ENCODE measurements around the gene VTI1A.

Gene VTI1A

GRCh38 chr10:112565434-112566053 lies 118.5 kb downstream of the VTI1A start:
- no peak overlapping the region for H3K27ac ChIP-seq (ENCODE audit: low read depth, low read length)
- no peak overlapping the region for H3K9ac ChIP-seq (ENCODE audit: low read depth, low read length)
- H3K27me3 ChIP-seq (ENCODE audit: insufficient read depth, low read length), result no peaks in the 10 kb centered on the region
- 24% methylated on average over 3 of the region's 4 CpGs for WGBS
- H3K36me3 ChIP-seq (ENCODE audit: insufficient read depth, low read length), result no peaks in the 10 kb centered on the region
- no peaks in the 10 kb centered on the region for H3K9me3 ChIP-seq (ENCODE audit: insufficient read depth, low read depth, low read length)
- no peak overlapping the region for H3K4me3 ChIP-seq (ENCODE audit: low read length)
- H3K4me1 ChIP-seq (ENCODE audit: insufficient read depth, low read length), result peaks cover 22% of the 10 kb centered on the region

- no peak overlapping the region for H3K9ac ChIP-seq (ENCODE audit: low read depth, low read length)
- WGBS, result 98% methylated on average over 2 of the region's 3 CpGs
- no peaks in the 10 kb centered on the region for H3K36me3 ChIP-seq (ENCODE audit: insufficient read depth, low read length)
- no peaks in the 10 kb centered on the region for H3K9me3 ChIP-seq (ENCODE audit: insufficient read depth, low read depth, low read length)
- H3K4me3 ChIP-seq (ENCODE audit: low read length), result no peak overlapping the region
- H3K27ac ChIP-seq (ENCODE audit: low read depth, low read length), result no peak overlapping the region
- H3K27me3 ChIP-seq (ENCODE audit: insufficient read depth, low read length), result no peaks in the 10 kb centered on the region
- peaks cover 12% of the 10 kb centered on the region; the same call in 1 of the 2 replicates for H3K4me1 ChIP-seq (ENCODE audit: insufficient read depth, low read length)
Measured at GRCh38 chr10:112570585-112570984, 123.6 kb downstream of the VTI1A start.

- no peak overlapping the region for H3K4me3 ChIP-seq (ENCODE audit: low read length)
- H3K27me3 ChIP-seq (ENCODE audit: insufficient read depth, low read length), result no peaks in the 10 kb centered on the region
- peaks cover 22% of the 10 kb centered on the region for H3K4me1 ChIP-seq (ENCODE audit: insufficient read depth, low read length)
- no peaks in the 10 kb centered on the region for H3K36me3 ChIP-seq (ENCODE audit: insufficient read depth, low read length)
- no peaks in the 10 kb centered on the region for H3K9me3 ChIP-seq (ENCODE audit: insufficient read depth, low read depth, low read length)
- H3K9ac ChIP-seq (ENCODE audit: low read depth, low read length), result no peak overlapping the region
- 100% methylated on average over 1 of the region's 1 CpG for WGBS
- no peak overlapping the region for H3K27ac ChIP-seq (ENCODE audit: low read depth, low read length)
Measured at GRCh38 chr10:112579578-112579977, 132.6 kb downstream of the VTI1A start.

- WGBS, result 93% methylated on average over 2 of the region's 2 CpGs
- H3K9ac ChIP-seq (ENCODE audit: low read depth, low read length), result no peak overlapping the region
- H3K4me3 ChIP-seq (ENCODE audit: low read length), result no peak overlapping the region
- H3K27ac ChIP-seq (ENCODE audit: low read depth, low read length), result no peak overlapping the region
- H3K36me3 ChIP-seq (ENCODE audit: insufficient read depth, low read length), result no peaks in the 10 kb centered on the region
- no peaks in the 10 kb centered on the region for H3K9me3 ChIP-seq (ENCODE audit: insufficient read depth, low read depth, low read length)
- no peaks in the 10 kb centered on the region for H3K27me3 ChIP-seq (ENCODE audit: insufficient read depth, low read length)
- H3K4me1 ChIP-seq (ENCODE audit: insufficient read depth, low read length), result peaks cover 18% of the 10 kb centered on the region
Measured at GRCh38 chr10:112580267-112580666, 133.3 kb downstream of the VTI1A start.

GRCh38 chr10:112581921-112582320 lies 134.9 kb downstream of the VTI1A start:
- peaks cover 24% of the 10 kb centered on the region for H3K4me1 ChIP-seq (ENCODE audit: insufficient read depth, low read length)
- no peak overlapping the region for H3K9ac ChIP-seq (ENCODE audit: low read depth, low read length)
- no peak overlapping the region for H3K4me3 ChIP-seq (ENCODE audit: low read length)
- H3K36me3 ChIP-seq (ENCODE audit: insufficient read depth, low read length), result no peaks in the 10 kb centered on the region
- no peaks in the 10 kb centered on the region for H3K27me3 ChIP-seq (ENCODE audit: insufficient read depth, low read length)
- no peaks in the 10 kb centered on the region for H3K9me3 ChIP-seq (ENCODE audit: insufficient read depth, low read depth, low read length)
- WGBS, result 86% methylated on average over 2 of the region's 4 CpGs
- no peak overlapping the region for H3K27ac ChIP-seq (ENCODE audit: low read depth, low read length)

GRCh38 chr10:112583236-112583939 lies 136.4 kb downstream of the VTI1A start:
- no peak overlapping the region for H3K27ac ChIP-seq (ENCODE audit: low read depth, low read length)
- H3K9me3 ChIP-seq (ENCODE audit: insufficient read depth, low read depth, low read length), result no peaks in the 10 kb centered on the region
- no peak overlapping the region for H3K4me3 ChIP-seq (ENCODE audit: low read length)
- no peak overlapping the region for H3K9ac ChIP-seq (ENCODE audit: low read depth, low read length)
- no peaks in the 10 kb centered on the region for H3K27me3 ChIP-seq (ENCODE audit: insufficient read depth, low read length)
- peaks cover 30% of the 10 kb centered on the region for H3K4me1 ChIP-seq (ENCODE audit: insufficient read depth, low read length)
- H3K36me3 ChIP-seq (ENCODE audit: insufficient read depth, low read length), result no peaks in the 10 kb centered on the region
- 90% methylated on average over 8 of the region's 9 CpGs for WGBS

- Histone ChIP-seq H3K4me1 (ENCODE audit: insufficient read depth, low read length) (peaks cover 35% of the 10 kb centered on the region), H3K4me3 (ENCODE audit: low read length) (no peak overlapping the region), H3K36me3 (ENCODE audit: insufficient read depth, low read length) (no peaks in the 10 kb centered on the region), H3K27me3 (ENCODE audit: insufficient read depth, low read length) (no peaks in the 10 kb centered on the region), H3K27ac (ENCODE audit: low read depth, low read length) (no peak overlapping the region), H3K9ac (ENCODE audit: low read depth, low read length) (no peak overlapping the region), H3K9me3 (ENCODE audit: insufficient read depth, low read depth, low read length) (no peaks in the 10 kb centered on the region)
- 93% methylated on average over 6 of the region's 6 CpGs for WGBS
Measured at GRCh38 chr10:112584276-112584675, 137.3 kb downstream of the VTI1A start.

GRCh38 chr10:112585126-112585525 lies 138.1 kb downstream of the VTI1A start:
- no peaks in the 10 kb centered on the region for H3K36me3 ChIP-seq (ENCODE audit: insufficient read depth, low read length)
- H3K9me3 ChIP-seq (ENCODE audit: insufficient read depth, low read depth, low read length), result no peaks in the 10 kb centered on the region
- H3K4me3 ChIP-seq (ENCODE audit: low read length), result no peak overlapping the region
- 96% methylated on average over 4 of the region's 4 CpGs for WGBS
- H3K4me1 ChIP-seq (ENCODE audit: insufficient read depth, low read length), result peaks cover 35% of the 10 kb centered on the region
- H3K9ac ChIP-seq (ENCODE audit: low read depth, low read length), result no peak overlapping the region
- H3K27me3 ChIP-seq (ENCODE audit: insufficient read depth, low read length), result no peaks in the 10 kb centered on the region
- H3K27ac ChIP-seq (ENCODE audit: low read depth, low read length), result no peak overlapping the region

GRCh38 chr10:112585960-112586359 lies 138.9 kb downstream of the VTI1A start:
- Histone ChIP-seq H3K27me3 (ENCODE audit: insufficient read depth, low read length) (no peaks in the 10 kb centered on the region), H3K9me3 (ENCODE audit: insufficient read depth, low read depth, low read length) (no peaks in the 10 kb centered on the region), H3K4me1 (ENCODE audit: insufficient read depth, low read length) (peaks cover 35% of the 10 kb centered on the region), H3K36me3 (ENCODE audit: insufficient read depth, low read length) (no peaks in the 10 kb centered on the region), H3K27ac (ENCODE audit: low read depth, low read length) (no peak overlapping the region), H3K4me3 (ENCODE audit: low read length) (no peak overlapping the region), H3K9ac (ENCODE audit: low read depth, low read length) (no peak overlapping the region)
- WGBS, result 97% methylated on average over 5 of the region's 5 CpGs

GRCh38 chr10:112587729-112588128 lies 140.7 kb downstream of the VTI1A start:
- Histone ChIP-seq H3K27me3 (ENCODE audit: insufficient read depth, low read length) (no peaks in the 10 kb centered on the region), H3K4me1 (ENCODE audit: insufficient read depth, low read length) (peaks cover 35% of the 10 kb centered on the region), H3K27ac (ENCODE audit: low read depth, low read length) (no peak overlapping the region)

GRCh38 chr10:112588225-112588990 lies 141.4 kb downstream of the VTI1A start:
- WGBS, result 84% methylated on average over 4 of the region's 5 CpGs
- no peak overlapping the region for H3K27ac ChIP-seq (ENCODE audit: low read depth, low read length)

More at GRCh38 chr10:112587729-112588128, 140.7 kb downstream of the VTI1A start:
- Histone ChIP-seq H3K9me3 (ENCODE audit: insufficient read depth, low read depth, low read length) (no peaks in the 10 kb centered on the region), H3K4me3 (ENCODE audit: low read length) (no peak overlapping the region), H3K9ac (ENCODE audit: low read depth, low read length) (no peak overlapping the region), H3K36me3 (ENCODE audit: insufficient read depth, low read length) (no peaks in the 10 kb centered on the region)

More at GRCh38 chr10:112588225-112588990, 141.4 kb downstream of the VTI1A start:
- H3K9ac ChIP-seq (ENCODE audit: low read depth, low read length), result no peak overlapping the region
- no peaks in the 10 kb centered on the region for H3K36me3 ChIP-seq (ENCODE audit: insufficient read depth, low read length)
- no peaks in the 10 kb centered on the region for H3K9me3 ChIP-seq (ENCODE audit: insufficient read depth, low read depth, low read length)
- peaks cover 29% of the 10 kb centered on the region for H3K4me1 ChIP-seq (ENCODE audit: insufficient read depth, low read length)
- no peak overlapping the region for H3K4me3 ChIP-seq (ENCODE audit: low read length)
- H3K27me3 ChIP-seq (ENCODE audit: insufficient read depth, low read length), result no peaks in the 10 kb centered on the region
